ENCODE data around the gene SLC17A2. TPM values are rescaled to one million over a fixed set of nuclear protein-coding genes. Genes with fewer than 3 reads are reported as not detected.

SLC17A2 gene
- total and polyA plus RNA-seq, 2 of the 8 experiments (the other 6 are each of a cell fraction or from before 2014, with no cell fraction given), result not detected

DNA sequence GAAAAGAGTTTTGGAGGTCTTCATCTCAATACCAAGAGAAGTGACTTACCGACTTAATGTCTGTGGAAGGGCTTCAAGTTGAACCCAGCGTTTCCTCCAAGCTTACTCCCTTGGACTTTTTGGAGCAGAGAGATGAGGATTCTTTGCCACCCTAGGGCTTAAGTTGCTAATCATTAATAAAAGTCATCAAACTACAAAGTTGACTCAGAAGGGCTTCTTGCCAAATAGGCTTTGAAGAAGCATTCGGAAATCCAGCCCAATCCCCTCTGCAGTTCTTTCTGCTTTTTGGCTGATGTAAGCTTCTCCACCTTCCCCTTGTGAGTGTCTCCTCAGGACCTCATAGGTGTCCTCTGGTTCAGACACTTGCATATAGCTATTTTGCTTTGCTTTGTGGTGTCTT, 56.4 kb downstream of the SLC17A2 start, which contains the start of gene SLC17A3:
SLC17A3 (minus strand) TSS at position 126 of the 400 bp plus-strand sequence. CDS start 5,856 bp downstream, outside the sequence.
- Histone ChIP-seq H4K8ac (ENCODE audit: extremely low read depth, insufficient read depth, low read length) (no peak within 1 kb of the TSS), H4K5ac (ENCODE audit: insufficient read length, low read depth, low read length) (no peak within 1 kb of the TSS), H3K23ac (ENCODE audit: insufficient read length) (no peak within 1 kb of the TSS), H3K27me3 (replicated peaks in 1 of 4; ENCODE audit: control insufficient read depth in 3 of 4, extremely low read depth in 1 of 4, insufficient read depth in 3 of 4, low read length in 3 of 4) (no peaks in the 10 kb centered on the region), H2BK5ac (ENCODE audit: low read depth, low read length) (no peak within 1 kb of the TSS), H3K36me3 (ENCODE audit: control insufficient read depth in 2 of 4, insufficient read depth in 4 of 4, low read length in 3 of 4) (no peaks in the 10 kb centered on the region), H3K79me2 (ENCODE audit: control insufficient read depth in 1 of 2, insufficient read depth in 2 of 2, low read length in 2 of 2) (no peaks in the 10 kb centered on the region), H3K4me3 (ENCODE audit: extremely low read depth in 1 of 4, insufficient read depth in 2 of 4, low read depth in 3 of 4, low read length in 4 of 4) (no peak within 1 kb of the TSS), H3K23me2 (ENCODE audit: low read depth, low read length) (no peaks in the 10 kb centered on the region), H3K4me1 (replicated peaks in 1 of 4; ENCODE audit: control insufficient read depth in 3 of 4, insufficient read depth in 4 of 4, low read length in 3 of 4) (no peaks in the 10 kb centered on the region), H3K18ac (ENCODE audit: extremely low read depth, low read length) (no peak within 1 kb of the TSS), H3K79me1 (ENCODE audit: low read depth, low read length) (no peaks in the 10 kb centered on the region), H2BK120ac (replicated peaks; ENCODE audit: low read depth, low read length) (no peak within 1 kb of the TSS), H3K9me3 (ENCODE audit: insufficient read depth in 2 of 2, low read depth in 1 of 2, low read length in 1 of 2) (no peaks in the 10 kb centered on the region), H2BK15ac (ENCODE audit: low read length) (no peak within 1 kb of the TSS), H2AFZ (ENCODE audit: low read length) (no peak within 1 kb of the TSS), H4K20me1 (replicated peaks in 1 of 2; ENCODE audit: control insufficient read depth in 1 of 2, insufficient read depth in 2 of 2, low read length in 2 of 2) (no peaks in the 10 kb centered on the region), H4K91ac (replicated peaks; ENCODE audit: insufficient read length, low read length) (no peak within 1 kb of the TSS), H2BK20ac (ENCODE audit: low read length) (no peak within 1 kb of the TSS), H3K56ac (replicated peaks; ENCODE audit: insufficient read length, low read depth, low read length) (no peak within 1 kb of the TSS), H3K9ac (replicated peaks in 1 of 4; ENCODE audit: extremely low read depth in 1 of 4, low read depth in 3 of 4, low read length in 3 of 4) (no peak within 1 kb of the TSS), H3K27ac (ENCODE audit: low read depth, low read length) (no peak within 1 kb of the TSS), H2AK5ac (ENCODE audit: low read depth, low read length) (no peak within 1 kb of the TSS), H3K4ac (replicated peaks; ENCODE audit: insufficient read length, low read depth, low read length) (no peak within 1 kb of the TSS), H3K4me2 (ENCODE audit: insufficient read depth in 1 of 2, low read depth in 2 of 2, low read length in 2 of 2) (no peak within 1 kb of the TSS), H2BK12ac (ENCODE audit: low read depth, low read length) (no peak within 1 kb of the TSS), H3K14ac (ENCODE audit: insufficient read length) (no peak within 1 kb of the TSS)
- WGBS, 2 experiments (ENCODE audit: extremely low coverage in 1 of 2, insufficient coverage in 1 of 2, insufficient read length in 1 of 2, insufficient replicate concordance in 2 of 2, low coverage in 1 of 2, low lambda C conversion rate in 2 of 2, missing lambda C conversion rate in 1 of 2), result 93% methylated on average over 3 of the region's 3 CpGs; no CpG with 5 or more reads in 1 of the 2 experiments
- TF ChIP-seq GTF2F1 (IDR thresholded peaks at IDR 0.05; ENCODE audit: borderline replicate concordance, low read depth, low read length) (no peak), BACH1 (IDR thresholded peaks at IDR 0.05; ENCODE audit: low read length) (no peak), SIX5 (IDR thresholded peaks at IDR 0.05; ENCODE audit: low read depth, low read length) (no peak), POLR2A (IDR thresholded peaks at IDR 0.05; ENCODE audit: control extremely low read depth in 1 of 2, low read depth in 2 of 2, low read length in 2 of 2) (no peak), BCL11A (IDR thresholded peaks at IDR 0.05; ENCODE audit: low read depth in 2 of 2, low read length in 2 of 2) (no peak), POU5F1 (IDR thresholded peaks at IDR 0.05; ENCODE audit: low read depth, low read length) (no peak), KDM4A (IDR thresholded peaks at IDR 0.05; ENCODE audit: low read depth, low read length, severe bottlenecking) (no peak), EZH2 (IDR thresholded peaks at IDR 0.05; ENCODE audit: low read depth, low read length, severe bottlenecking) (no peak), SP2 (IDR thresholded peaks at IDR 0.05; ENCODE audit: low read length) (no peak), NANOG (IDR thresholded peaks at IDR 0.05; ENCODE audit: insufficient read depth, low read depth, low read length, poor library complexity, severe bottlenecking) (no peak), SP4 (IDR thresholded peaks at IDR 0.05; ENCODE audit: low read length) (no peak), CEBPB (IDR thresholded peaks at IDR 0.05; ENCODE audit: low read depth, low read length) (no peak)
- CTCF ChIA-PET (ENCODE audit: partially characterized antibody), result interaction anchor here (0.5 to 1.7 kb wide), 5 partner anchors 9 to 176 kb away, joined by 3 to 4 read pairs (median 3); no protein-coding TSS in a partner anchor
- DNase-seq (ENCODE audit: low read depth in 1 of 2, low spot score in 2 of 2) (no peak), FAIRE-seq (no peak)
- POLR2A ChIA-PET (ENCODE audit: partially characterized antibody), result no interaction called here

All from H1 (cell line).